ENCODE measurements around the gene WDR33.

WDR33 gene

GRCh38 chr2:127722807-127723206 lies 88.2 kb downstream of the WDR33 start:
- no peak for DNase-seq (ENCODE audit: extremely low read depth, low read depth)
- TF ChIP-seq, protein P1, sequence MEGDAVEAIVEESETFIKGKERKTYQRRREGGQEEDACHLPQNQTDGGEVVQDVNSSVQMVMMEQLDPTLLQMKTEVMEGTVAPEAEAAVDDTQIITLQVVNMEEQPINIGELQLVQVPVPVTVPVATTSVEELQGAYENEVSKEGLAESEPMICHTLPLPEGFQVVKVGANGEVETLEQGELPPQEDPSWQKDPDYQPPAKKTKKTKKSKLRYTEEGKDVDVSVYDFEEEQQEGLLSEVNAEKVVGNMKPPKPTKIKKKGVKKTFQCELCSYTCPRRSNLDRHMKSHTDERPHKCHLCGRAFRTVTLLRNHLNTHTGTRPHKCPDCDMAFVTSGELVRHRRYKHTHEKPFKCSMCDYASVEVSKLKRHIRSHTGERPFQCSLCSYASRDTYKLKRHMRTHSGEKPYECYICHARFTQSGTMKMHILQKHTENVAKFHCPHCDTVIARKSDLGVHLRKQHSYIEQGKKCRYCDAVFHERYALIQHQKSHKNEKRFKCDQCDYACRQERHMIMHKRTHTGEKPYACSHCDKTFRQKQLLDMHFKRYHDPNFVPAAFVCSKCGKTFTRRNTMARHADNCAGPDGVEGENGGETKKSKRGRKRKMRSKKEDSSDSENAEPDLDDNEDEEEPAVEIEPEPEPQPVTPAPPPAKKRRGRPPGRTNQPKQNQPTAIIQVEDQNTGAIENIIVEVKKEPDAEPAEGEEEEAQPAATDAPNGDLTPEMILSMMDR (IDR thresholded peaks at IDR 0.05; ENCODE audit: low read depth, low read length) = no peak

- TF ChIP-seq, protein P1 (IDR thresholded peaks at IDR 0.05; ENCODE audit: low read depth, low read length) = no peak
- no peak for DNase-seq (ENCODE audit: extremely low read depth, low read depth)
Measured at GRCh38 chr2:127721978-127722355, 89.0 kb downstream of the WDR33 start.

DNA sequence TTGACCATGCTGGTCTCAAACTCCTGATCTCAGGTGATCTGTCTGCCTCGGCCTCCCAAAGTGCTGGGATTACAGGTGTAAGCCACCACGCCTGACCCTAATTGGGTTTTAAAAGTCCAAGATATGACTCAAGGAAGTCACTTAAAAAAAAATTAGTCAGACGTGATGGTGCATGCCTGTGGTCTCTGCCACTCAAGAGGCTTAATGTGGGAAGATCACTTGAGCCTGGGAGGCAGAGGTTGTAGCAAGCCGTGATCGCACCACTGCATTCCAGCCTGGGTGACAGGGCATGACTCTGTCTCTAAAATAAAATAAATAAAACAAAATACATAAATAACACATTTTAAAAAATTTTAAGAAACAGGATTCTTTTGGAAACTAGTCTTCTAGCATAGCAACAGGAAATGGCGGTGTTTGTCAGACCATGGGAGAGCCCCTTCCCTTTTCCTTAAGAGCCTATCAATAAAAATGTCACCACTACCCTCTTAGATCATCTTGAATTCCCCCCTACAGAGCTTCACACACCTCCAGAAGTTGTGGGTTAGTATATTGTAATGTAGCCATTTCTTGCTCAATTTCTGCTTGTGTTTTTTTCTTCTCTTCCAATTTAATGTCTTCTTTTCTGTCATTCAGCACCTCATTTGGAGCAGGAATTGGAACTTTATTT lies 89.5 kb downstream of the WDR33 start:
- DNase-seq (ENCODE audit: extremely low read depth, low read depth) = no peak
- TF ChIP-seq, protein P1 (IDR thresholded peaks at IDR 0.05; ENCODE audit: low read depth, low read length) = no peak

- no peak for DNase-seq (ENCODE audit: extremely low read depth, low read depth)
- TF ChIP-seq, protein P1 (IDR thresholded peaks at IDR 0.05; ENCODE audit: low read depth, low read length) = no peak
Measured at GRCh38 chr2:127719301-127720218, 91.4 kb downstream of the WDR33 start.

- TF ChIP-seq, protein P1 (IDR thresholded peaks at IDR 0.05; ENCODE audit: low read depth, low read length) = no peak
- no peak for DNase-seq (ENCODE audit: extremely low read depth, low read depth)
Measured at GRCh38 chr2:127718271-127718670, 92.7 kb downstream of the WDR33 start.

DNA sequence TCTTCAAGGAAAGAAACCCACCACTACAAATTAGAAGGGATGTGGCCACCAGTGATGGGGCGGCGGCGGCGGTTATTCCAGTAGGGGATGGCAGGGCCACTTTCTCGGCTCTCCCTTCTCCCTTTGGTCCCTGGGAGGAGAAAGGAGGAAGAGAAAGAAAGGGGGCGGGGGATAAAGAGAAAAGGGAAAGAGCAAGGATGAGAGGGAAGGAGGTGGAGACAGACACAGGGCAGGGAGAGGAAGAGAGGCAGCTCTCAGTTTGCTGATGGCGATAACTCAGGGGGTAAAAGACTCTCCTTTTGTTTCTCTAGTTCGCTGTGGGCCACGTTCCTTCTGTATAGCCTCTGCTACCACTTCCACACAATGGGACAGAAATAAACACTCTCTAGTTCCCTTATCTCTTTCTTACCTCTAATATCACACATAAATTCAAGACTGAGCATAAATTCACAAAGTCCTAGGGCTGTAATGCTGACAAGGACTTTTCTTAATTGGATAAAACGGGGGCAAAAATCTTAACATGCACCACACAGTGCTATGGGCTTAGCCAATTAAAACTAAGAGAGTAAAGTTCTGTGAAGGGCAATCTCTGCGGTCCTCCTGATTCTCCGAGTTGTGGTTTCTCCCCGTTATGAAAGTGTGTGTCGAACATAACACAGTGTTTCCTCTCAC lies 95.1 kb downstream of the WDR33 start:
- TF ChIP-seq, protein P1 (IDR thresholded peaks at IDR 0.05; ENCODE audit: low read depth, low read length) = no peak
- DNase-seq (ENCODE audit: extremely low read depth, low read depth) = no peak

All from AG09319 (cell line).